Endothelial cell of umbilical vein (primary cell): ENCODE results near the gene CLEC16A. TPM values are rescaled to one million over a fixed set of nuclear protein-coding genes. Genes with fewer than 3 reads are reported as not detected.

Source experiments
- Bru-seq: library from RNA; stranded (reverse); fragments of 400-500 nt; gene quantifications from one replicate; lab custom pipeline; 2021; lab: Mats Ljungman, UMichigan
- BruChase-seq, 2 experiments: library from RNA; stranded (reverse); fragments of 400-500 nt; gene quantifications; one replicate each; lab custom pipeline; 2021; lab: Mats Ljungman, UMichigan
- BruUV-seq: library from RNA; stranded (reverse); fragments of 400-500 nt; replicated peaks from 2 replicates; lab custom pipeline; 2021; lab: Mats Ljungman, UMichigan
- CTCF ChIA-PET: fragments of 300-600, 350-600 bp; sonication (Branson Sonifier 250); formaldehyde crosslinking; loops from one replicate; lab custom pipeline; 2021; ENCODE audit warnings: antibody characterized with exemption, inconsistent platforms; lab: Charles Lee
- POLR2A ChIA-PET: fragments of 300-600, 350-600 bp; sonication (Branson Sonifier 250); formaldehyde crosslinking; loops from one replicate; lab custom pipeline; 2021; ENCODE audit warnings: antibody characterized with exemption, inconsistent platforms; lab: Charles Lee
- DNase-seq: peaks from one replicate; pipeline ENCODE4 v3.0.0-alpha.2; 2011; ENCODE audit warnings: low read depth, low spot score
- FAIRE-seq: peaks from 2 replicates; lab custom pipeline; 2011; peaks lifted over from hg19 to GRCh38; lab: Jason Lieb, UNC
- H2AFZ ChIP-seq: 2 replicates; pipeline ENCODE4 v1.6.0; 2012; ENCODE audit warnings: low read depth, low read length, control low read depth, inconsistent platforms
- H3K27ac ChIP-seq: 2 replicates; pipeline ENCODE4 v1.5.1; 2011; ENCODE audit warnings: low read depth, mild to moderate bottlenecking, control low read depth, low read length, moderate library complexity; ENCODE audit not compliant: insufficient read depth
- H3K27me3 ChIP-seq, 2 experiments: 2 replicates each; pipeline versions ENCODE4 v1.6.0 to v1.6.1; 2011; ENCODE audit warnings: low read length in 2 of 2, mixed read lengths in 1 of 2; ENCODE audit not compliant: control insufficient read depth in 2 of 2, insufficient read depth in 2 of 2
- H3K36me3 ChIP-seq, 2 experiments: 2 replicates in 1 of 2; 3 replicates in 1 of 2; pipeline ENCODE4 v1.5.1; 2011; ENCODE audit warnings: low read length in 2 of 2, mild to moderate bottlenecking in 1 of 2, moderate library complexity in 1 of 2; ENCODE audit not compliant: control insufficient read depth in 2 of 2, insufficient read depth in 2 of 2; ENCODE audit errors: extremely low read depth in 1 of 2
- H3K4me1 ChIP-seq: 3 replicates; pipeline ENCODE4 v1.5.1; 2011; ENCODE audit warnings: mild to moderate bottlenecking, low read length; ENCODE audit not compliant: control insufficient read depth, insufficient read depth; ENCODE audit errors: extremely low read depth
- H3K4me2 ChIP-seq: 2 replicates; pipeline ENCODE4 v1.6.1; 2011; ENCODE audit warnings: low read length, control low read depth, mixed read lengths; ENCODE audit not compliant: insufficient read depth
- H3K4me3 ChIP-seq, 3 experiments: fragments of 200-600 bp in 1 of 3; sonication (generic), shearing (Covaris generic) in 1 of 3; replicated peaks in 1 of 3; 2 replicates each; pipeline ENCODE4 v1.5.1; 2011 to 2016; ENCODE audit warnings: control low read depth in 3 of 3, low read length in 3 of 3, mild to moderate bottlenecking in 2 of 3, inconsistent platforms in 1 of 3, low read depth in 1 of 3, moderate library complexity in 1 of 3; ENCODE audit not compliant: insufficient read depth in 1 of 3
- H3K79me2 ChIP-seq: 2 replicates; pipeline ENCODE4 v1.6.0; 2012; ENCODE audit warnings: low read length, inconsistent platforms; ENCODE audit not compliant: control insufficient read depth, insufficient read depth
- H3K9ac ChIP-seq: replicated peaks from 2 replicates; pipeline ENCODE3; 2011; ENCODE audit warnings: low read length, control low read depth; ENCODE audit not compliant: insufficient read depth; ENCODE audit errors: extremely low read depth
- H3K9me1 ChIP-seq: replicated peaks from 3 replicates; pipeline ENCODE4 v1.6.0; 2011; ENCODE audit warnings: mild to moderate bottlenecking, low read length; ENCODE audit not compliant: control insufficient read depth, insufficient read depth; ENCODE audit errors: extremely low read depth
- H3K9me3 ChIP-seq: replicated peaks from 2 replicates; pipeline ENCODE4 v1.5.1; 2012; ENCODE audit warnings: low read length, inconsistent platforms; ENCODE audit not compliant: control insufficient read depth, insufficient read depth
- H4K20me1 ChIP-seq: replicated peaks from 2 replicates; pipeline ENCODE3; 2011; ENCODE audit warnings: mild to moderate bottlenecking, low read length; ENCODE audit not compliant: control insufficient read depth, insufficient read depth; ENCODE audit errors: extremely low read depth
- FOS ChIP-seq: IDR thresholded peaks from 2 replicates; pipeline ENCODE4 v1.6.1; 2011; ENCODE audit warnings: mild to moderate bottlenecking, low read length, moderate library complexity, borderline replicate concordance; ENCODE audit not compliant: insufficient read depth
- MYC ChIP-seq: IDR thresholded peaks from one replicate; pipeline ENCODE4 v1.6.1; 2011; ENCODE audit warnings: mild to moderate bottlenecking, low read depth, low read length
- POLR2A ChIP-seq: IDR thresholded peaks from 2 replicates; pipeline ENCODE4 v1.6.1; 2012; ENCODE audit warnings: low read depth, mild to moderate bottlenecking, control low read depth, low read length
- POLR2AphosphoS5 ChIP-seq: IDR thresholded peaks from 2 replicates; pipeline ENCODE4 v1.6.1; 2012; ENCODE audit warnings: low read depth, mild to moderate bottlenecking, control low read depth, low read length, moderate library complexity; ENCODE audit not compliant: insufficient read depth
- dilution Hi-C: fragments of 300-500 bp; cut with MboI; formaldehyde crosslinking; loops from one replicate; pipeline ENCODE4 v1.15.0; 2019; ENCODE audit warnings: low sequenced_read_pairs; ENCODE audit not compliant: extremely low pct_ligation_motif_present
- intact Hi-C: fragments of 100-400 bp; cut with micrococcal nuclease; formaldehyde crosslinking; loops from one replicate; pipeline ENCODE4 v1.10.0; 2022
- long read RNA-seq: library from polyadenylated mRNA; stranded (forward); transcript quantifications from one replicate; pipeline ENCODE4 v2.0.0, GENCODE V29; 2021
- polyA minus RNA-seq, 3 experiments: library from RNA; depleted of rRNA, polyadenylated mRNA; stranded (reverse); fragments of >200 nt; gene quantifications; 1 replicate in 1 of 3; 2 replicates in 2 of 3; pipeline ENCODE4 v1.2.3, GENCODE V29; 2011
- polyA plus RNA-seq, 4 experiments: library from polyadenylated mRNA; depleted of rRNA in 3 of 4; stranded (reverse) in 3 of 4; unstranded in 1 of 4; fragments of >200 nt; gene quantifications; 2 replicates each; pipeline versions ENCODE4 v1.2.1 to v1.2.3, GENCODE V29; 2011 to 2012; ENCODE audit warnings: missing spikeins in 1 of 4
- total RNA-seq: library from RNA; stranded (reverse); gene quantifications from 2 replicates; pipeline ENCODE4 v1.2.3, GENCODE V29; 2021

Gene CLEC16A, protein sequence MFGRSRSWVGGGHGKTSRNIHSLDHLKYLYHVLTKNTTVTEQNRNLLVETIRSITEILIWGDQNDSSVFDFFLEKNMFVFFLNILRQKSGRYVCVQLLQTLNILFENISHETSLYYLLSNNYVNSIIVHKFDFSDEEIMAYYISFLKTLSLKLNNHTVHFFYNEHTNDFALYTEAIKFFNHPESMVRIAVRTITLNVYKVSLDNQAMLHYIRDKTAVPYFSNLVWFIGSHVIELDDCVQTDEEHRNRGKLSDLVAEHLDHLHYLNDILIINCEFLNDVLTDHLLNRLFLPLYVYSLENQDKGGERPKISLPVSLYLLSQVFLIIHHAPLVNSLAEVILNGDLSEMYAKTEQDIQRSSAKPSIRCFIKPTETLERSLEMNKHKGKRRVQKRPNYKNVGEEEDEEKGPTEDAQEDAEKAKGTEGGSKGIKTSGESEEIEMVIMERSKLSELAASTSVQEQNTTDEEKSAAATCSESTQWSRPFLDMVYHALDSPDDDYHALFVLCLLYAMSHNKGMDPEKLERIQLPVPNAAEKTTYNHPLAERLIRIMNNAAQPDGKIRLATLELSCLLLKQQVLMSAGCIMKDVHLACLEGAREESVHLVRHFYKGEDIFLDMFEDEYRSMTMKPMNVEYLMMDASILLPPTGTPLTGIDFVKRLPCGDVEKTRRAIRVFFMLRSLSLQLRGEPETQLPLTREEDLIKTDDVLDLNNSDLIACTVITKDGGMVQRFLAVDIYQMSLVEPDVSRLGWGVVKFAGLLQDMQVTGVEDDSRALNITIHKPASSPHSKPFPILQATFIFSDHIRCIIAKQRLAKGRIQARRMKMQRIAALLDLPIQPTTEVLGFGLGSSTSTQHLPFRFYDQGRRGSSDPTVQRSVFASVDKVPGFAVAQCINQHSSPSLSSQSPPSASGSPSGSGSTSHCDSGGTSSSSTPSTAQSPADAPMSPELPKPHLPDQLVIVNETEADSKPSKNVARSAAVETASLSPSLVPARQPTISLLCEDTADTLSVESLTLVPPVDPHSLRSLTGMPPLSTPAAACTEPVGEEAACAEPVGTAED
- 23.3 and 25.7 TPM in 2 replicates for total RNA-seq
- 11.1 and 11.4 TPM in 2 replicates for polyA plus RNA-seq
- 12.5 and 13.3 TPM in 2 replicates for polyA plus RNA-seq (2011; cell fraction: cytosol; rRNA removed)
- 23.8 and 24.1 TPM in 2 replicates for polyA plus RNA-seq (2011; cell fraction: nucleus; rRNA removed)
- polyA plus RNA-seq (2012), result 17.9 and 19.2 TPM in 2 replicates
- polyA minus RNA-seq, result 37.6 and 41.0 TPM in 2 replicates
- 17.5 TPM for polyA minus RNA-seq (2011; cell fraction: cytosol; rRNA and poly(A)+ RNA removed)
- polyA minus RNA-seq (2011; cell fraction: nucleus; rRNA and poly(A)+ RNA removed), result 35.3 and 47.3 TPM in 2 replicates
- Bru-seq, nascent RNA, result percentile 65 among the genes with signal in this experiment
- BruChase-seq, experiment 1, labeled RNA remaining after a 6-hour chase, result percentile 77 among the genes with signal in this experiment
- percentile 72 among the genes with signal in this experiment for BruChase-seq, experiment 2, labeled RNA remaining after a 2-hour chase
- long read RNA-seq, partial matches to known transcripts, result 20 of 36 reads
- long read RNA-seq, other reads (novel, unspliced or antisense), result 13 of 36 reads

- Histone ChIP-seq H3K27me3 (no peaks in the 10 kb centered on the region), H3K36me3 (no peaks in the 10 kb centered on the region), H3K79me2 (peaks cover 41% of the 10 kb centered on the region), H3K9me1 (no peaks in the 10 kb centered on the region), H3K27ac (peak within 1 kb of the TSS; percentile 57), H3K4me1 (peaks cover 36% of the 10 kb centered on the region), H4K20me1 (no peaks in the 10 kb centered on the region), H3K4me2 (peak within 1 kb of the TSS; percentile 79), H3K9me3 (no peaks in the 10 kb centered on the region), H3K4me3 (peak within 1 kb of the TSS; percentile 65 to 92 (median 80)), H2AFZ (peak within 1 kb of the TSS; percentile 87), H3K9ac (peak within 1 kb of the TSS; percentile 67)
- FAIRE-seq (peak; percentile 95), DNase-seq (peak; percentile 98)
- ChIA-PET POLR2A (interaction anchor here (0.7 to 0.8 kb wide), 2 partner anchors 10 to 311 kb away, joined by 3 read pairs; partner anchors contain the start of gene SOCS1), CTCF (interaction anchor here (0.6 to 2.0 kb wide), 7 partner anchors 10 to 428 kb away, joined by 3 to 20 read pairs (median 3); partner anchors contain the start of gene SOCS1)
- no peak for TF ChIP-seq MYC
- no peak for TF ChIP-seq FOS
- TF ChIP-seq POLR2A, result peak; percentile 52
- peak; percentile 69 for TF ChIP-seq POLR2AphosphoS5
- BruUV-seq, result no TSS peak
- intact Hi-C loops, result loop anchor here (1.0 to 10.0 kb wide), 2 partner anchors 10 to 560 kb away; partner anchors contain the start of gene ATF7IP2
- dilution Hi-C loops, result no loop called here
These were observed at the start of gene CLEC16A for GRCh38 chr16:10944249-10945064. TSS of gene CLEC16A (plus strand) at chr16:10944564. CDS start at chr16:10944718, 154 bp downstream.
